HG02840 (cell line): ENCODE data around the gene RITA1.

Experiments
- ATAC-seq: cut with Tn5 transposase; IDR thresholded peaks from one replicate; pipeline ENCODE4 v1.9.1; 2021; ENCODE audit warnings: mild to moderate bottlenecking, moderate library complexity, moderate number of reproducible peaks; ENCODE audit not compliant: unreplicated experiment, low FRiP score

RITA1 gene

GRCh38 chr12:113173081-113173698 lies 12.3 kb upstream of the RITA1 start:
- peak; percentile 65 for ATAC-seq

DNA sequence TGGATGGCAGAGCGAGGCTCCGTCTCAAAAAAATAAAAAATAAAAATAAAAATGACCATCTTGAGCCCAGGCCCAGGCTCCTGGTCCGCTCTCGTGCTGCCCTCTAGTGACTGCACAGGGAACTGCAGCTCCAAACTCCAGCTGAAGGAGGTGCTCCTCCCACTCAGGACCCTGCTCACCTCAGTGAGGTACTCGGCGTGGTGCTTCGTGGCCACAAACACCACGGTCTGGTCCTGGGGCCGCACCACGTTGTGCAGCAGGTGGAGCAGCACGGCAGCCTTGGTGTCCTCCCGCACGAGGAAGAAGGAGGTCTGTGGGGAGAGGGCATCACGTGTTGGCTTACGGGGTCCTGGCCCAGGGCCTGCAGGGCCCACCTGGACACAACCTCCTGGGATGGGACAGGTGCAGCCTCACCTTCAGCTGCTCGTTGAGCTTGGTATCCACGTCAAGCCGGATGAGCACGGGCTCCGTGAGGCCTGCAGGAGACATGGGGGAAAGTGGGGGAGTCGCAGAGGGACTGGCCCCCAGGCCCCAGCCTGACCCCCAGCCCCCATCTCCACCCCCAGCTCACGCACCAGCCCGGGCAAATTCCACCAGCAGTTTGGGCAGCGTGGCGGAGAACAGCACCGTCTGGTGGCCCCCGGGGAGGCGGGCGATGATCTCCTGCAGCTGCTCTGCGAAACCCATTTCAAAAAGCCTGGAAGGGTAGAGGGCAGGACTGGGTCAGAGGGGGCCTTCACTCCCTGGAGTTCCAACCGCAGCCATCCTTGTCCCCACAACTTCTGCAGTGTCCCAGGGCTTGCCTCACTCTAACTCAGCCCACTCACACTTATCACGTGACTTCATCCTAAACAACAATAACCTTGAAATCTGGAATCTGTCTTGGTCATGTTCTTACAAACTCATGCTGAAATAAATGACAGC lies 10.8 kb upstream of the RITA1 start:
- no peak for ATAC-seq

GRCh38 chr12:113179023-113179422 lies 6.5 kb upstream of the RITA1 start:
- ATAC-seq: no peak

- no peak for ATAC-seq
These were observed 5.2 kb upstream of the RITA1 start for GRCh38 chr12:113180333-113180732.

DNA sequence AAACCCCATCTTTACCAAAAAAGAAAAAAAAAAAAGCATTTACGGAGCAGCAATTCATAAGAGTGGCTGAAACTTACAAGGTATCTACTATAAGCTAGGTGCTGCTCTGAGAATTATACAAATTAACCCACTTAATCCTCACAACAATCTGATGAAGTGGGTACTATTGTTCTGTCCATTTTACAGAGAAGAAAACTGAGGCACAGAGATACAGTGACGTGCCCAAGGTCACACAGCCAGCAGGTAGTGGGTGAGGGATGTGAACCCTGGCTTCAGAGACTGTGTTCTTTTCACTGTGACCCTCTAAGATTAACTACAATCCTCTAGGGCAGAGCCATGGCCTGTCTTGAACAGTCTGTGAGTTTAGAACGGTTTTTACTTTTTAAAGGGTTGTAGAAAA lies 3.5 kb upstream of the RITA1 start:
- no peak for ATAC-seq

GRCh38 chr12:113183030-113183589 lies 2.4 kb upstream of the RITA1 start:
- ATAC-seq: no peak

GRCh38 chr12:113184098-113184899 lies 1.2 kb upstream of the RITA1 start:
- ATAC-seq: peak; percentile 48

GRCh38 chr12:113184900-113185179 lies 681 bp upstream of the RITA1 start:
- ATAC-seq: peak; percentile 79

GRCh38 chr12:113186033-113186365 lies 478 bp downstream of the RITA1 start:
- no peak for ATAC-seq

DNA sequence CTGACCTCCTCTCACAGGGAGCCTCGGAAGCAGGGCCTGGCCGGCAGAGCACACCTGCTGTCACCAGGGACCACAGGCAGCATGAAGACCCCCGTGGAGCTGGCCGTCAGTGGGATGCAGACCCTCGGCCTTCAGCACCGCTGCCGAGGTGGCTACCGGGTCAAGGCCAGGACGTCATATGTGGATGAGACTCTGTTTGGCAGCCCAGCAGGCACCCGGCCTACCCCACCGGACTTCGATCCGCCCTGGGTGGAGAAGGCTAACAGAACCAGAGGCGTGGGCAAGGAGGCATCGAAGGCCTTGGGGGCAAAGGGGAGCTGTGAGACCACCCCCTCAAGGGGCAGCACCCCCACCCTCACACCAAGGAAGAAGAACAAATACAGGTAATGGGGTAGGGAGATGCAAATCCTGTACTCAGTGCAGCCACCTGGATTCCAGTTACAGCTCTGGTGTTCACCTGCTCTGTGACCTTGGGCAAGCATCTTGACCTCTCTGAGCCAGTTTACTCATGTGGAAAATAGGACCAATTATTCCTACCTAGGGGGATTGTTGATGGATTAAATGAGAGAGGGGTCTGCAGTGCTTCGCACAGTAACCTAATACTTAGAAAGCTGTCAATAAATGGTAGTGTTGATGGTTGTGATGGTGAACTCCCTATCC lies 1.3 kb downstream of the RITA1 start:
- no peak for ATAC-seq

DNA sequence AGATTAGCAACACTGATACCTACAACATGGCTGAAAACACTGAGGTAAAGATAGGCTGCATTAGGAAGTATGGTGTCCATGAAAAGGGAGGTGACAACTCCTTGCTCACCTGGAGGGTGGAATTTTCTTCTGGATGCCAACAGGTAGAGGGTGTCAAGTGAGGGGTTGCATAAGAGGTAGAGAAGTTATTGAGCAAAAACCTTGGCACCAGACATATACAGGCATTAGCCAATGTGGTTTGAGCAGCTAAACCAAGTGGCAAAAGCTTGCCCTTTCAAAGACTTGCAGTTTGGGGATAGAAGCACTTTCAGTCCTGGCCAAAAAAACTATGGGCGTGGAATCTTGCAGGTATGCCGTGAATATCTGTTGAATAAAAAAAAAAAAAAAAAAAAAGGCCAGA lies 3.8 kb downstream of the RITA1 start:
- no peak for ATAC-seq

- ATAC-seq: no peak
These were observed 5.2 kb downstream of the RITA1 start for GRCh38 chr12:113190761-113191160.

DNA sequence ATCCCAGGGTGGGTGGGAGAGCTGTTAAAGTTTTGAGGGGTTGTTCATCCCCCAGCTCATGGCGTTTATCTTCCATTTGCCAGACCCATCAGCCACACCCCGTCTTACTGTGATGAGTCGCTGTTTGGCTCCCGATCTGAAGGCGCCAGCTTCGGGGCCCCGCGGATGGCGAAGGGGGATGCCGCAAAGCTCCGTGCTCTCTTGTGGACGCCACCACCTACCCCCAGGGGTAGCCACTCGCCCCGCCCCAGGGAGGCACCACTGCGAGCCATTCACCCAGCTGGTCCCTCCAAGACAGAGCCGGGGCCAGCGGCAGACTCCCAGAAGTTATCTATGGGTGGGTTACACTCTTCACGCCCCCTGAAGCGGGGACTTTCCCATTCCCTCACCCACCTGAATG lies 5.7 kb downstream of the RITA1 start:
- ATAC-seq: no peak

GRCh38 chr12:113194971-113195391 lies 9.5 kb downstream of the RITA1 start:
- ATAC-seq: no peak

- ATAC-seq: no peak
These were observed 10.1 kb downstream of the RITA1 start for GRCh38 chr12:113195598-113195997.

DNA sequence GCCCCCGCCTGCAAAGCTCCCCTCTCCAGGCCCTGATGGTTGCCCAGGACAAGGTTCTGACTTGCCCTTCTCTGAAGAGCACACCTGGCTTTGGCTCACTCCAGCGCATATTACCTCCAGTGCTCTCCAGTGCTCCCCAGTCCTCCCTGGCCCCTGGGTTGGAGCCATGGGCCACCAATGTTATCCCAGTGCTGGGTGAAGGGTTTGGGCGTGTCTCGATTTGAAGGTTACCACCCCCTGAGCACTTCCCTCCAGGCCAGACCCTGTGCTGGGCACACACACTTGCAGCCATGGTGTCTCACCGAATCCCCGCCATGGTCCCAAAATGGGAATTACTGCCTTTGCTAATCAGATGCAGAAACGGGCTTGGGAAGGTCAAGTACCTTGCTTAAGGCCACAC lies 11.1 kb downstream of the RITA1 start:
- no peak for ATAC-seq

GRCh38 chr12:113196990-113197389 lies 11.5 kb downstream of the RITA1 start:
- ATAC-seq: no peak

- ATAC-seq: no peak
These were observed 12.1 kb downstream of the RITA1 start for GRCh38 chr12:113197518-113198077.

- ATAC-seq: no peak
These were observed 12.8 kb downstream of the RITA1 start for GRCh38 chr12:113198296-113198695.
